Measurements from ENCODE around the gene LIPA. TPM values are rescaled to one million over a fixed set of nuclear protein-coding genes. Genes with fewer than 3 reads are reported as not detected.

The LIPA gene
- total and polyA plus RNA-seq, 4 donors = 26.3 to 83.3 (median 56.7) TPM

DNA sequence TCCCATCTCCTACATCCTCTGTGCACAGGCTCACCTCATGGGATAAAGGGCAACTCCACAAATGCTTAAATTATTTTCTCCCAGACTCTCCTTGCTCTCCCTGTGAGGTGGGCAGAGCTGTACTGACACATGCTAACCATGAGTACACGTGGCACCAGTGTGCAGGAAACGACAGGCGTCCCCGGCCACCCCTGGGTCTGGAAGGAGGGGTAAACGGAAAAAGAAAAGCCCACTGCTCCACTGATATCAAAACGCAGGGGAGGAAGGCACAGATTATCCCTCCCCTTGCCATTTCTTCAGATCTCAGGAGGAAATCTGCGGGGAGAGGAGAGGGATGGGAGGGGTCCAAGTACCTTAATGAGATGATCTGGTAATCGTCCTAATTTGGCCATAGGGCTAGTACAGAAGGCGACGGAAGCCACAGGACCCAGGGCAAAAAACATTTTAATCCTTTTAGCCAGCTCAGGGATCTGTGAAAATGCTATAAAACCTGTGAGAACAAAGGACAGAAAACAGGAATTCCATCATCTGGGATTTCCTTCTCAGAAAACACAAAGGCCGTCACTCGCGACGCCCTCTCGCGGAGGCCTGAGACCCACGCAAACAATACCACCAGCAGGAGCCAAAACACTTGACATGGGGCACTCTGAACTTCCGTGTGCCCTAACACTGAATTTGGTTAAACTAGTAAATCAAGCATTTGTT, 26.7 kb downstream of the LIPA start:
- intact Hi-C loops (cut with DNase I) = no loop called here
- ATAC-seq (ENCODE audit: low FRiP score) = peak; percentile 43
- Histone ChIP-seq H3K36me3 (ENCODE audit: control insufficient read depth in 1 of 2, insufficient read depth in 2 of 2, low read length in 1 of 2) (peaks cover 0 to 5% of the 10 kb centered on the region in 2 donors), H3K4me3 (ENCODE audit: low read length in 2 of 2) (no peak overlapping the region), H3K9me3 (ENCODE audit: control insufficient read depth, low read length) (no peaks in the 10 kb centered on the region), H3K27me3 (ENCODE audit: control insufficient read depth in 1 of 2, insufficient read depth in 2 of 2, low read length in 1 of 2) (no peaks in the 10 kb centered on the region), H3K27ac (ENCODE audit: low read depth in 1 of 2, low read length in 2 of 2) (no peak overlapping the region), H3K4me1 (ENCODE audit: control insufficient read depth in 1 of 2, insufficient read depth in 2 of 2, low read length in 2 of 2) (no peaks in the 10 kb centered on the region)
- WGBS, 2 donors = 74% methylated on average over 18 of the region's 18 CpGs
- DNase-seq = no peak

DNA sequence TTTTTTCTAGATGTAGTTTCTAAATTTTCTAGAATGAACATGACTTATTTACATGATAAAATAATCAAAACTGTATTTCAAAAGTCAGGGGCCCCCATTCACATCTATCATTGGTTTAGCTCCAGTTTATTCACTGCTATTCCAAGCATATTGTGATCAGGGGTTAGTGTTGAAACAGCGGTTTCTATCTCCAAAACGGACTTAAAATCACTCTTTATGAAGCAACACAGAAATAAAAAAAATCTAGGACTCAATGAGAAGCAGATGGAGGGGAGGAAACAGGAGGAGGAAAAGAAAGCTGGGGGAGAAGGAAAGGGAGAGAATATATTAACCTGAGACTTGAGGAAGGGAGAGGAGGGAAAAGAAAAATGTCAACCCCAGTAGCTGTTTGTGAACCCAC, 29.7 kb downstream of the LIPA start:
- Histone ChIP-seq H3K9me3 (ENCODE audit: control insufficient read depth, low read length) (no peaks in the 10 kb centered on the region), H3K4me1 (ENCODE audit: control insufficient read depth in 1 of 2, insufficient read depth in 2 of 2, low read length in 2 of 2) (no peaks in the 10 kb centered on the region), H3K4me3 (ENCODE audit: low read length in 2 of 2) (no peak overlapping the region), H3K27ac (ENCODE audit: low read depth in 1 of 2, low read length in 2 of 2) (no peak overlapping the region), H3K36me3 (ENCODE audit: control insufficient read depth in 1 of 2, insufficient read depth in 2 of 2, low read length in 1 of 2) (no peaks in the 10 kb centered on the region), H3K27me3 (ENCODE audit: control insufficient read depth in 1 of 2, insufficient read depth in 2 of 2, low read length in 1 of 2) (no peaks in the 10 kb centered on the region)
- 68 to 86% methylated on average over 2 of the region's 2 CpGs for WGBS, 2 donors
- intact Hi-C loops (cut with DNase I) = no loop called here
- no peak for ATAC-seq (ENCODE audit: low FRiP score)
- no peak for DNase-seq

- H3K27ac ChIP-seq (ENCODE audit: low read depth in 1 of 2, low read length in 2 of 2) = no peak overlapping the region
- no peak overlapping the region for H3K4me3 ChIP-seq (ENCODE audit: low read length in 2 of 2)
- no peak for ATAC-seq (ENCODE audit: low FRiP score)
- H3K36me3 ChIP-seq (ENCODE audit: control insufficient read depth in 1 of 2, insufficient read depth in 2 of 2, low read length in 1 of 2) = peaks cover 0 to 4% of the 10 kb centered on the region in 2 donors
- H3K4me1 ChIP-seq (ENCODE audit: control insufficient read depth in 1 of 2, insufficient read depth in 2 of 2, low read length in 2 of 2) = no peaks in the 10 kb centered on the region
- intact Hi-C loops (cut with DNase I) = loop anchor here in 1 of 2 donors (10.0 kb wide), 1 partner anchor 285 kb away; no protein-coding TSS in a partner anchor
- H3K27me3 ChIP-seq (ENCODE audit: control insufficient read depth in 1 of 2, insufficient read depth in 2 of 2, low read length in 1 of 2) = no peaks in the 10 kb centered on the region
- 86 to 90% methylated on average over 4 of the region's 4 CpGs for WGBS, 2 donors
- no peak for DNase-seq
- no peaks in the 10 kb centered on the region for H3K9me3 ChIP-seq (ENCODE audit: control insufficient read depth, low read length)
Observed at GRCh38 chr10:89219513-89220218, 31.9 kb downstream of the LIPA start.

DNA sequence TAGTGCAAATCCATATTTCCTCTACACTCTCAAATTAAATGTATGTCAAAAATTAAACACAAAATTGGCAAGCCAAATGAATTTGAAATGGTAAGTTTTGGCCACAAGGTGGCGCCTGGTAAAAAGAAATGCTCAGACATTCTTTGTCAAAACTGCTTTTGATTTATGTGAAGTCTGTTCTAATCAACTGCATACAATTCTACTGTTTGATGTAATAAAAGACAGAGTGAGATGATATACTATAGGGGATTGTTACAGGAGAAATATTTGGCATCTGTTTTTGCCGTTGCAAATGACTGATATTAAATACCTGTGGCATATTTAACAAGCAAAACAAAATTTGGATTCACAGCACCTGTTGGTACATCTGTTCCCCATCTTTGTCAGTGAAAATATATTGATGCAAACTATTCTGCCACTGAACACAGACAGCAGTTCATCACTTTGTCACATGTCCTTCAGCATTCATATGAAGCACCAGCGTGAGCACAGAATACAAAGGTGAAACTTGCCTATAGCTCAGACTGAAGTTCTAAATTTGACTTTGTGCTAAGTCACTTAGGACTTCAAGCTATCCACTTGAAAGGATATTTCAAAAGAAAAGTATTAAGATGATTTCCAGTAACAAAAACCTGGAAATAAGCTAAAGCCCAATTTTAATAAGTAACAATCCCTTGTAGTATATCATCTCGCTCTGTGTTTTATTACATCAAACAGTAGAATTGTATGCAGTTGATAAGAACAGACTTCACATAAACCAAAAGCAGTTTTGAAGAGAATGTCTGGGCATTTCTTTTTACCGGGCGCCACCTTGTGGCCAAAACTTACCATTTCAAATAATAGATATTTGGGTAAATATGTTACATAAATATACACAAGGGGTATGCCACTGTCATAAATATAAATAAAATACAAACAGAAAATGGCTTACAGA, 34.3 kb downstream of the LIPA start:
- Histone ChIP-seq H3K4me1 (ENCODE audit: control insufficient read depth in 1 of 2, insufficient read depth in 2 of 2, low read length in 2 of 2) (no peaks in the 10 kb centered on the region), H3K36me3 (ENCODE audit: control insufficient read depth in 1 of 2, insufficient read depth in 2 of 2, low read length in 1 of 2) (peaks cover 0 to 4% of the 10 kb centered on the region in 2 donors), H3K9me3 (ENCODE audit: control insufficient read depth, low read length) (no peaks in the 10 kb centered on the region), H3K27ac (ENCODE audit: low read depth in 1 of 2, low read length in 2 of 2) (no peak overlapping the region), H3K27me3 (ENCODE audit: control insufficient read depth in 1 of 2, insufficient read depth in 2 of 2, low read length in 1 of 2) (no peaks in the 10 kb centered on the region), H3K4me3 (ENCODE audit: low read length in 2 of 2) (no peak overlapping the region)
- 4% methylated on average over 6 of the region's 6 CpGs for WGBS, 2 donors
- intact Hi-C loops (cut with DNase I) = loop anchor here in 1 of 2 donors (10.0 kb wide), 1 partner anchor 283 kb away; no protein-coding TSS in a partner anchor
- DNase-seq (no peak), ATAC-seq (ENCODE audit: low FRiP score) (peak; percentile 55)

DNA sequence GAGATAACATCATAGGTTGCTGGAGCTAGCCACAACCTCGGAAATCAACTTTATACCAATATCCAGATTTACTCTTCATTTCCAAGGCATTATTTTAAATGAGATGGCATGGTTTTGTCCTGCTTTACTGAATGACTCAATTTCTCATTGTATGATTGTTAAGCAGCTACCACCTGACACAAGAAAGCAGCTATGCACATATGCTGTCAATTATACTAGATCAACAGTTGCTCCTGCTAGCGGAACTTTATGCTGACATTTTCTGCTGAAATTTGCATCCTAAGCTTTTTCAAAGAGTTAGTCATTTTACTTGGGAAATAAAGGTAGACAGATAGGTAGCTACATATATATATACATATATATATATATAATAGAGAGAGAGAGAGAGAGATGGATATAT, 35.5 kb downstream of the LIPA start:
- DNase-seq (no peak), ATAC-seq (ENCODE audit: low FRiP score) (no peak)
- Histone ChIP-seq H3K4me1 (ENCODE audit: control insufficient read depth in 1 of 2, insufficient read depth in 2 of 2, low read length in 2 of 2) (no peaks in the 10 kb centered on the region), H3K9me3 (ENCODE audit: control insufficient read depth, low read length) (no peaks in the 10 kb centered on the region), H3K27me3 (ENCODE audit: control insufficient read depth in 1 of 2, insufficient read depth in 2 of 2, low read length in 1 of 2) (no peaks in the 10 kb centered on the region), H3K27ac (ENCODE audit: low read depth in 1 of 2, low read length in 2 of 2) (no peak overlapping the region), H3K4me3 (ENCODE audit: low read length in 2 of 2) (no peak overlapping the region), H3K36me3 (ENCODE audit: control insufficient read depth in 1 of 2, insufficient read depth in 2 of 2, low read length in 1 of 2) (peaks cover 0 to 4% of the 10 kb centered on the region in 2 donors)
- WGBS, 2 donors = 95 to 96% methylated on average over 2 of the region's 2 CpGs
- intact Hi-C loops (cut with DNase I) = loop anchor here in 1 of 2 donors (10.0 kb wide), 1 partner anchor 281 kb away; no protein-coding TSS in a partner anchor

- Histone ChIP-seq H3K4me1 (ENCODE audit: control insufficient read depth in 1 of 2, insufficient read depth in 2 of 2, low read length in 2 of 2) (no peaks in the 10 kb centered on the region), H3K4me3 (ENCODE audit: low read length in 2 of 2) (no peak overlapping the region), H3K27me3 (ENCODE audit: control insufficient read depth in 1 of 2, insufficient read depth in 2 of 2, low read length in 1 of 2) (no peaks in the 10 kb centered on the region), H3K27ac (ENCODE audit: low read depth in 1 of 2, low read length in 2 of 2) (no peak overlapping the region), H3K36me3 (ENCODE audit: control insufficient read depth in 1 of 2, insufficient read depth in 2 of 2, low read length in 1 of 2) (peaks cover 0 to 4% of the 10 kb centered on the region in 2 donors), H3K9me3 (ENCODE audit: control insufficient read depth, low read length) (no peaks in the 10 kb centered on the region)
- intact Hi-C loops (cut with DNase I) = loop anchor here (2.0 to 10.0 kb wide), 2 partner anchors 187 to 281 kb away; no protein-coding TSS in a partner anchor
- ATAC-seq (ENCODE audit: low FRiP score) = no peak
- no peak for DNase-seq
- WGBS, 2 donors = 80 to 84% methylated on average over 1 of the region's 1 CpG
Observed at GRCh38 chr10:89215511-89215910, 36.1 kb downstream of the LIPA start.

- 90 to 91% methylated on average over 8 of the region's 8 CpGs for WGBS, 2 donors
- DNase-seq = no peak
- H3K27ac ChIP-seq (ENCODE audit: low read depth in 1 of 2, low read length in 2 of 2) = no peak overlapping the region
- no peak for ATAC-seq (ENCODE audit: low FRiP score)
- peaks cover 0 to 4% of the 10 kb centered on the region in 2 donors for H3K36me3 ChIP-seq (ENCODE audit: control insufficient read depth in 1 of 2, insufficient read depth in 2 of 2, low read length in 1 of 2)
- no peaks in the 10 kb centered on the region for H3K4me1 ChIP-seq (ENCODE audit: control insufficient read depth in 1 of 2, insufficient read depth in 2 of 2, low read length in 2 of 2)
- no peaks in the 10 kb centered on the region for H3K27me3 ChIP-seq (ENCODE audit: control insufficient read depth in 1 of 2, insufficient read depth in 2 of 2, low read length in 1 of 2)
- no peak overlapping the region for H3K4me3 ChIP-seq (ENCODE audit: low read length in 2 of 2)
- no peaks in the 10 kb centered on the region for H3K9me3 ChIP-seq (ENCODE audit: control insufficient read depth, low read length)
- intact Hi-C loops (cut with DNase I) = loop anchor here (2.0 to 10.0 kb wide), 3 partner anchors 186 to 377 kb away; no protein-coding TSS in a partner anchor
Observed at GRCh38 chr10:89214566-89215165, 36.9 kb downstream of the LIPA start.

All from aorta (tissue), 5 donors.